ENCODE data around the gene ADCY7. TPM values are rescaled to one million over a fixed set of nuclear protein-coding genes. Genes with fewer than 3 reads are reported as not detected.

The ADCY7 gene
- total RNA-seq, 1 experiment from 2014 or later: 53.7 TPM

GRCh38 chr16:50279504-50279865 lies 13.1 kb downstream of the ADCY7 start:
- DNase-seq (ENCODE audit: low read depth): no peak

GRCh38 chr16:50280932-50281331 lies 14.6 kb downstream of the ADCY7 start:
- no peak for DNase-seq (ENCODE audit: low read depth)

- DNase-seq (ENCODE audit: low read depth): no peak
Observed at GRCh38 chr16:50281391-50282009, 15.1 kb downstream of the ADCY7 start.

GRCh38 chr16:50282010-50282538 lies 15.7 kb downstream of the ADCY7 start:
- DNase-seq (ENCODE audit: low read depth): no peak

GRCh38 chr16:50282955-50283631 lies 16.7 kb downstream of the ADCY7 start:
- DNase-seq (ENCODE audit: low read depth): no peak

- DNase-seq (ENCODE audit: low read depth): no peak
Observed at GRCh38 chr16:50284131-50284911, 18.0 kb downstream of the ADCY7 start.

GRCh38 chr16:50285406-50286003 lies 19.2 kb downstream of the ADCY7 start:
- DNase-seq (ENCODE audit: low read depth): no peak

- no peak for DNase-seq (ENCODE audit: low read depth)
Observed at GRCh38 chr16:50286681-50287080, 20.3 kb downstream of the ADCY7 start.

GRCh38 chr16:50288026-50288425 lies 21.7 kb downstream of the ADCY7 start:
- no peak for DNase-seq (ENCODE audit: low read depth)

- no peak for DNase-seq (ENCODE audit: low read depth)
Observed at GRCh38 chr16:50288920-50289319, 22.6 kb downstream of the ADCY7 start.

- no peak for DNase-seq (ENCODE audit: low read depth)
Observed at GRCh38 chr16:50289950-50290764, 23.8 kb downstream of the ADCY7 start.

GRCh38 chr16:50290856-50291255 lies 24.5 kb downstream of the ADCY7 start:
- DNase-seq (ENCODE audit: low read depth): no peak

- no peak for DNase-seq (ENCODE audit: low read depth)
Observed at GRCh38 chr16:50291719-50292565, 25.6 kb downstream of the ADCY7 start.

- no peak for DNase-seq (ENCODE audit: low read depth)
Observed at GRCh38 chr16:50292566-50292948, 26.2 kb downstream of the ADCY7 start.

GRCh38 chr16:50293041-50293783 lies 26.9 kb downstream of the ADCY7 start:
- DNase-seq (ENCODE audit: low read depth): no peak

- DNase-seq (ENCODE audit: low read depth): no peak
Observed at GRCh38 chr16:50293994-50294855, 27.9 kb downstream of the ADCY7 start.

- no peak for DNase-seq (ENCODE audit: low read depth)
Observed at GRCh38 chr16:50294955-50295354, 28.6 kb downstream of the ADCY7 start.

- no peak for DNase-seq (ENCODE audit: low read depth)
Observed at GRCh38 chr16:50295541-50296132, 29.3 kb downstream of the ADCY7 start.

Measured in HT1080 (cell line).